Measurements from ENCODE around the gene EVX2. TPM values are rescaled to one million over a fixed set of nuclear protein-coding genes. Genes with fewer than 3 reads are reported as not detected.

Gene EVX2
- total and polyA plus RNA-seq, 4 donors = not detected

- Histone ChIP-seq H3K27ac (ENCODE audit: low read depth in 1 of 2, low read length in 2 of 2) (no peak overlapping the region), H3K4me3 (ENCODE audit: low read depth in 1 of 3, low read length in 3 of 3) (peak overlapping the region in 1 of 3 donors; percentile 13), H3K9ac (ENCODE audit: low read depth in 1 of 2, low read length in 2 of 2) (no peak overlapping the region), H3K9me3 (ENCODE audit: control insufficient read depth in 4 of 4, low read length in 3 of 4) (peaks cover 0 to 11% (median 0%) of the 10 kb centered on the region in 4 donors), H3K27me3 (ENCODE audit: control insufficient read depth in 4 of 4, insufficient read depth in 4 of 4, low read length in 3 of 4) (peaks cover 11 to 60% (median 23%) of the 10 kb centered on the region in 4 donors), H3K4me1 (ENCODE audit: control insufficient read depth in 4 of 4, insufficient read depth in 4 of 4, low read length in 3 of 4) (peaks cover 4 to 22% (median 12%) of the 10 kb centered on the region in 4 donors), H3K36me3 (ENCODE audit: control insufficient read depth in 4 of 4, insufficient read depth in 3 of 4, low read depth in 1 of 4, low read length in 3 of 4) (no peaks in the 10 kb centered on the region)
- 14% methylated on average over 33 of the region's 33 CpGs for WGBS
- no peak for DNase-seq (ENCODE audit: low spot score)
- no peak for TF ChIP-seq FOXA2 (IDR thresholded peaks at IDR 0.05)
- TF ChIP-seq TAF1 (conservative IDR thresholded peaks at IDR 0.05) = no peak
- no peak for TF ChIP-seq HNF4G (IDR thresholded peaks at IDR 0.05)
- no peak for TF ChIP-seq MAX (IDR thresholded peaks at IDR 0.05)
- no peak for TF ChIP-seq HNF4A (conservative IDR thresholded peaks at IDR 0.05)
- no peak for TF ChIP-seq YY1 (IDR thresholded peaks at IDR 0.05)
- no peak for TF ChIP-seq EGR1 (IDR thresholded peaks at IDR 0.05; ENCODE audit: low read depth in 2 of 2)
- no peak for TF ChIP-seq FOXA1 (IDR thresholded peaks at IDR 0.05)
- TF ChIP-seq ZBTB33 (IDR thresholded peaks at IDR 0.05) = no peak
- no peak for TF ChIP-seq NR2F2 (IDR thresholded peaks at IDR 0.05)
- TF ChIP-seq CTCF (IDR thresholded peaks at IDR 0.05; ENCODE audit: low read depth, low read length, missing input control) = no peak
- no peak for TF ChIP-seq ATF3 (IDR thresholded peaks at IDR 0.05)
- no peak for TF ChIP-seq JUND (IDR thresholded peaks at IDR 0.05)
- TF ChIP-seq SP1 (IDR thresholded peaks at IDR 0.05) = no peak
- TF ChIP-seq GABPA (IDR thresholded peaks at IDR 0.05 in 1 of 2, conservative IDR thresholded peaks at IDR 0.05 in 1 of 2) = no peak
- no peak for TF ChIP-seq RAD21 (IDR thresholded peaks at IDR 0.05)
- TF ChIP-seq REST (IDR thresholded peaks at IDR 0.05) = no peak
- TF ChIP-seq RXRA (IDR thresholded peaks at IDR 0.05) = no peak
Measured at GRCh38 chr2:176132205-176133171, 48.7 kb upstream of the EVX2 start.

Measured in liver (tissue), 9 donors.